IMR-90 (cell line): ENCODE data around the gene KIF12. TPM values are rescaled to one million over a fixed set of nuclear protein-coding genes. Genes with fewer than 3 reads are reported as not detected.

ENCODE experiments used
- ATAC-seq: fragments of 200-7000 bp; cut with Tn5 transposase; 2 replicates; pipeline ENCODE4 v1.9.1; 2020; ENCODE audit warnings: low read depth, mild to moderate bottlenecking, moderate library complexity
- BruUV-seq: library from RNA; stranded (reverse); fragments of 400-500 nt; replicated peaks from 2 replicates; lab custom pipeline; 2021; lab: Mats Ljungman, UMichigan
- CTCF ChIA-PET: fragments of 300-600 bp; formaldehyde crosslinking; extraction: SDS; loops from one replicate; lab custom pipeline; 2021; ENCODE audit warnings: antibody characterized with exemption; lab: Yijun Ruan, JAX
- POLR2A ChIA-PET: fragments of 300-600 bp; sonication (Branson Sonifier 250); formaldehyde crosslinking; loops from one replicate; lab custom pipeline; 2022; ENCODE audit warnings: antibody characterized with exemption; ENCODE audit not compliant: unreplicated experiment; lab: Charles Lee
- DNase-seq: peaks from one replicate; pipeline ENCODE4 v3.0.0; 2013
- H2AFZ ChIP-seq: replicated peaks from 2 replicates; pipeline ENCODE3; 2013; ENCODE audit warnings: low read length, mild to moderate bottlenecking; ENCODE audit not compliant: poor library complexity
- H2AK5ac ChIP-seq: 2 replicates; pipeline ENCODE4 v1.6.1; 2013; ENCODE audit warnings: low read depth, low read length, inconsistent platforms
- H2AK9ac ChIP-seq: replicated peaks from 2 replicates; pipeline ENCODE3; 2013; ENCODE audit warnings: mild to moderate bottlenecking, low read depth, low read length, moderate library complexity; ENCODE audit not compliant: poor library complexity
- H2BK120ac ChIP-seq: 2 replicates; pipeline ENCODE4 v1.6.1; 2013; ENCODE audit warnings: low read depth, low read length, inconsistent platforms
- H2BK15ac ChIP-seq: 3 replicates; pipeline ENCODE4 v1.6.1; 2013; ENCODE audit warnings: low read depth, low read length, inconsistent platforms
- H2BK20ac ChIP-seq: 2 replicates; pipeline ENCODE4 v1.6.1; 2013; ENCODE audit warnings: low read depth, mild to moderate bottlenecking, inconsistent platforms, low read length, moderate library complexity
- H2BK5ac ChIP-seq: 2 replicates; pipeline ENCODE4 v1.6.1; 2013; ENCODE audit warnings: mild to moderate bottlenecking, low read depth, low read length, inconsistent platforms; ENCODE audit not compliant: poor library complexity, severe bottlenecking
- H3K14ac ChIP-seq: replicated peaks from 2 replicates; pipeline ENCODE4 v1.6.1; 2013; ENCODE audit warnings: low read depth, low read length, inconsistent platforms
- H3K18ac ChIP-seq: 2 replicates; pipeline ENCODE4 v1.6.1; 2013; ENCODE audit warnings: low read depth, low read length, control low read depth
- H3K23ac ChIP-seq: 2 replicates; pipeline ENCODE4 v1.6.1; 2013; ENCODE audit warnings: low read depth, low read length, inconsistent platforms
- H3K27ac ChIP-seq: 2 replicates; pipeline ENCODE4 v1.5.1; 2013; ENCODE audit warnings: mild to moderate bottlenecking, control low read depth, low read length; ENCODE audit not compliant: insufficient read depth
- H3K27me3 ChIP-seq: 2 replicates; pipeline ENCODE4 v1.6.1; 2013; ENCODE audit warnings: low read length; ENCODE audit not compliant: control insufficient read depth, insufficient read depth
- H3K36me3 ChIP-seq: 2 replicates; pipeline ENCODE4 v1.6.1; 2013; ENCODE audit warnings: low read length, mixed read lengths; ENCODE audit not compliant: control insufficient read depth, insufficient read depth
- H3K4ac ChIP-seq: 2 replicates; pipeline ENCODE4 v1.6.1; 2013; ENCODE audit warnings: low read depth, low read length, inconsistent platforms
- H3K4me1 ChIP-seq: 2 replicates; pipeline ENCODE4 v1.6.1; 2013; ENCODE audit warnings: low read length, mixed read lengths; ENCODE audit not compliant: control insufficient read depth, insufficient read depth
- H3K4me2 ChIP-seq: 2 replicates; pipeline ENCODE4 v1.6.1; 2013; ENCODE audit warnings: low read depth, mild to moderate bottlenecking, control low read depth, low read length, moderate library complexity
- H3K4me3 ChIP-seq: 2 replicates; pipeline ENCODE4 v1.5.1; 2013; ENCODE audit warnings: low read depth, mild to moderate bottlenecking, control low read depth, low read length, moderate library complexity; ENCODE audit not compliant: insufficient read depth
- H3K56ac ChIP-seq: 2 replicates; pipeline ENCODE4 v1.6.1; 2013; ENCODE audit warnings: low read length, inconsistent platforms; ENCODE audit not compliant: insufficient read depth; ENCODE audit errors: extremely low read depth
- H3K79me1 ChIP-seq, 2 experiments: 2 replicates each; pipeline ENCODE4 v1.6.1; 2013; ENCODE audit warnings: low read length in 2 of 2, inconsistent platforms in 1 of 2, low read depth in 1 of 2
- H3K9ac ChIP-seq: 2 replicates; pipeline ENCODE4 v1.6.1; 2013; ENCODE audit warnings: low read depth, low read length, control low read depth
- H3K9me1 ChIP-seq: 2 replicates; pipeline ENCODE4 v1.6.1; 2013; ENCODE audit warnings: low read length, inconsistent platforms; ENCODE audit not compliant: insufficient read depth
- H3K9me3 ChIP-seq: 2 replicates; pipeline ENCODE4 v1.6.1; 2013; ENCODE audit warnings: low read length; ENCODE audit not compliant: control insufficient read depth, insufficient read depth
- H4K20me1 ChIP-seq: 2 replicates; pipeline ENCODE4 v1.6.1; 2013; ENCODE audit warnings: low read length, inconsistent platforms; ENCODE audit not compliant: insufficient read depth
- H4K5ac ChIP-seq: 2 replicates; pipeline ENCODE4 v1.6.1; 2013; ENCODE audit warnings: mild to moderate bottlenecking, low read depth, low read length, control low read depth
- H4K8ac ChIP-seq, 2 experiments: 2 replicates each; pipeline ENCODE4 v1.6.1; 2013; ENCODE audit warnings: low read depth in 2 of 2, low read length in 2 of 2, control low read depth in 1 of 2, inconsistent platforms in 1 of 2
- H4K91ac ChIP-seq: 2 replicates; pipeline ENCODE4 v1.6.1; 2013; ENCODE audit warnings: low read depth, low read length, inconsistent platforms; ENCODE audit not compliant: insufficient read depth
- BHLHE40 ChIP-seq: fragments of 150-350 bp; IDR thresholded peaks from 2 replicates; pipeline ENCODE4 v1.6.1; 2016; ENCODE audit warnings: mild to moderate bottlenecking, low read depth, low read length
- CEBPB ChIP-seq: IDR thresholded peaks from 2 replicates; pipeline ENCODE4 v1.6.1; 2012; ENCODE audit warnings: low read depth, low read length, improper control_type of control experiment
- MAZ ChIP-seq: IDR thresholded peaks from 2 replicates; pipeline ENCODE4 v1.6.1; 2012; ENCODE audit warnings: low read depth, mild to moderate bottlenecking, low read length, improper control_type of control experiment, moderate library complexity, borderline replicate concordance
- MXI1 ChIP-seq: IDR thresholded peaks from 2 replicates; pipeline ENCODE4 v1.6.1; 2012; ENCODE audit warnings: low read depth, mild to moderate bottlenecking, low read length, moderate library complexity, borderline replicate concordance
- NFE2L2 ChIP-seq: fragments of 150-350 bp; IDR thresholded peaks from 2 replicates; pipeline ENCODE4 v1.6.1; 2016; ENCODE audit warnings: low read depth, mild to moderate bottlenecking, low read length
- POLR2A ChIP-seq: IDR thresholded peaks from 2 replicates; pipeline ENCODE4 v1.6.1; 2012; ENCODE audit warnings: mild to moderate bottlenecking, low read depth, low read length
- RAD21 ChIP-seq: IDR thresholded peaks from 2 replicates; pipeline ENCODE4 v1.6.1; 2012; ENCODE audit warnings: low read length, improper control_type of control experiment
- RCOR1 ChIP-seq: IDR thresholded peaks from 2 replicates; pipeline ENCODE4 v1.6.1; 2012; ENCODE audit warnings: mild to moderate bottlenecking, low read length, improper control_type of control experiment; ENCODE audit not compliant: insufficient replicate concordance
- SMC3 ChIP-seq: fragments of 150-350 bp; IDR thresholded peaks from 2 replicates; pipeline ENCODE4 v1.6.1; 2016; ENCODE audit warnings: low read depth, mild to moderate bottlenecking, antibody characterized with exemption, low read length, moderate library complexity
- USF2 ChIP-seq: fragments of 150-350 bp; IDR thresholded peaks from 2 replicates; pipeline ENCODE4 v1.6.1; 2017; ENCODE audit warnings: mild to moderate bottlenecking, antibody characterized with exemption, low read length, low read depth
- WGBS, 2 experiments: methylation state at CpG; one replicate each; pipeline versions ENCODE4 v1.1.5 to v1.1.7; 2013; ENCODE audit warnings: missing lambda C conversion rate in 2 of 2; ENCODE audit not compliant: insufficient read length in 1 of 2; ENCODE audit errors: extremely low coverage in 2 of 2; 5-methylcytosine and 5-hydroxymethylcytosine counted together
- dilution Hi-C: fragments of 300-500 bp; cut with HindIII; formaldehyde crosslinking; loops from one replicate; pipeline ENCODE4 v1.14.3; 2018; ENCODE audit warnings: low sequenced_read_pairs; ENCODE audit not compliant: unreplicated experiment
- in situ Hi-C: fragments of 300-500 bp; cut with MboI; formaldehyde crosslinking; loops from 3 replicates; pipeline ENCODE4 v1.14.3; 2019; ENCODE audit warnings: low sequenced_read_pairs, inconsistent platforms, mixed read lengths
- intact Hi-C: fragments of 100-400 bp; cut with micrococcal nuclease; formaldehyde crosslinking; loops from 2 replicates; pipeline ENCODE4 v1.10.0; 2022
- polyA plus RNA-seq, 3 experiments: library from polyadenylated mRNA; depleted of rRNA; stranded (reverse); fragments of >200 nt; gene quantifications; 2 replicates each; pipeline ENCODE4 v1.2.3, GENCODE V29; 2012; ENCODE audit warnings: low replicate concordance in 1 of 3
- total RNA-seq: library from RNA; depleted of rRNA; stranded (reverse); fragments of >200 nt; gene quantifications from 2 replicates; pipeline ENCODE4 v1.2.3, GENCODE V29; 2012
- TF ChIP-seq, protein P1 (sequence below): fragments of 150-350 bp; IDR thresholded peaks from 2 replicates; pipeline ENCODE4 v1.6.1; 2016; ENCODE audit warnings: low read depth, mild to moderate bottlenecking, low read length, moderate library complexity, borderline replicate concordance

KIF12 gene
- total and polyA plus RNA-seq, 2 of the 4 experiments (the other 2 are of a cell fraction), result not detected

DNA sequence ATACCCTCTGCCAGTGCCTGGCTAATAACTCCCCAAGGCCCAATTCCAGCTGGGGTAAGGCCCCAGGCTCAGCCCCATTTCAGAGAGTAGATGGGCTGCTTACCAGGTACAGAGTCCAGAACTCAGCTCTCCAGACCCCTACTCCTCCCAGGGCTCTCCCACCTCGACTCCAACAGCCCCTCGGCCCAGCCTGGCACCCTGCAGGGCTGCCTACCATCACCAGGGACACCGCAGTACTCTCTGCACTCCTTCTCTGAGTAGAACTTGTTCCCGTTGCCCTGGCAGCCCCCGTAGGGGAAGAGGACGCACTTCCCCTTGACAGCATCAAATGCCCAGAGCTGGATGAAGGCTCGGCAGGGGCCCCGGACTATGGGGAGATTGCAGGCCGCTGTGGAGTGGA, 38.4 kb downstream of the KIF12 start:
- Histone ChIP-seq H3K36me3 (peaks cover 4% of the 10 kb centered on the region; the same call in 1 of the 2 replicates), H4K8ac (no peak overlapping the region), H3K9me3 (no peaks in the 10 kb centered on the region), H4K20me1 (no peaks in the 10 kb centered on the region), H3K27me3 (peaks cover 10% of the 10 kb centered on the region), H3K14ac (no peak overlapping the region), H3K18ac (no peak overlapping the region), H2BK120ac (no peak overlapping the region), H3K79me1 (no peaks in the 10 kb centered on the region), H3K4me3 (no peak overlapping the region), H2AK9ac (no peak overlapping the region), H3K23ac (no peak overlapping the region), H4K91ac (no peak overlapping the region), H2BK20ac (no peak overlapping the region), H3K9me1 (0 out of 2 replicates have a peak, but pooled peaks cover 4% of the 10 kb centered on the region), H2AK5ac (no peak overlapping the region), H2BK5ac (no peak overlapping the region), H2BK15ac (no peak overlapping the region), H3K4ac (no peak overlapping the region), H2AFZ (no peak overlapping the region), H4K5ac (no peak overlapping the region), H3K4me1 (no peaks in the 10 kb centered on the region), H3K56ac (no peak overlapping the region), H3K4me2 (no peak overlapping the region), H3K27ac (no peak overlapping the region), H3K9ac (no peak overlapping the region)
- CTCF ChIA-PET, result no interaction called here
- intact Hi-C loops, result no loop called here
- dilution Hi-C loops, result no loop called here
- in situ Hi-C loops, result no loop called here
- 58% methylated on average over 3 of the region's 9 CpGs; no CpG with 5 or more reads in 1 of the 2 experiments for WGBS, 2 experiments
- ATAC-seq (no peak), DNase-seq (no peak)
- POLR2A ChIA-PET, result no interaction called here
- TF ChIP-seq POLR2A (no peak), CEBPB (no peak), MXI1 (no peak), MAZ (no peak), NFE2L2 (no peak), RAD21 (no peak), SMC3 (no peak), BHLHE40 (no peak), USF2 (no peak), RCOR1 (no peak)
- TF ChIP-seq, protein P1, sequence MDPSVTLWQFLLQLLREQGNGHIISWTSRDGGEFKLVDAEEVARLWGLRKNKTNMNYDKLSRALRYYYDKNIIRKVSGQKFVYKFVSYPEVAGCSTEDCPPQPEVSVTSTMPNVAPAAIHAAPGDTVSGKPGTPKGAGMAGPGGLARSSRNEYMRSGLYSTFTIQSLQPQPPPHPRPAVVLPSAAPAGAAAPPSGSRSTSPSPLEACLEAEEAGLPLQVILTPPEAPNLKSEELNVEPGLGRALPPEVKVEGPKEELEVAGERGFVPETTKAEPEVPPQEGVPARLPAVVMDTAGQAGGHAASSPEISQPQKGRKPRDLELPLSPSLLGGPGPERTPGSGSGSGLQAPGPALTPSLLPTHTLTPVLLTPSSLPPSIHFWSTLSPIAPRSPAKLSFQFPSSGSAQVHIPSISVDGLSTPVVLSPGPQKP, result no peak
- no TSS peak for BruUV-seq
